Activated T-cell treated with anti-CD3 and anti-CD28 coated beads, Interleukin-2, amount 50 U/mL, for 24 hours (primary cell): ENCODE data around the gene TMEM14A.

Experiments
- DNase-seq: peaks from one replicate; pipeline ENCODE4 v3.0.0-alpha.2; 2020
- H3K27ac Mint-ChIP-seq: 2 replicates; pipeline ENCODE4 v1.8.0; 2020; ENCODE audit warnings: mild to moderate bottlenecking, mixed read lengths
- H3K27me3 Mint-ChIP-seq: 2 replicates; pipeline ENCODE4 v1.8.0; 2020; ENCODE audit warnings: mixed read lengths
- H3K36me3 Mint-ChIP-seq: 2 replicates; pipeline ENCODE4 v1.8.0; 2020; ENCODE audit warnings: low read depth, mixed read lengths
- H3K4me1 Mint-ChIP-seq: 2 replicates; pipeline ENCODE4 v1.8.0; 2020; ENCODE audit warnings: low read depth, mixed read lengths
- H3K4me3 Mint-ChIP-seq: 2 replicates; pipeline ENCODE4 v1.8.0; 2020; ENCODE audit warnings: mild to moderate bottlenecking, moderate library complexity, mixed read lengths
- H3K9me3 Mint-ChIP-seq: 2 replicates; pipeline ENCODE4 v1.8.0; 2020; ENCODE audit warnings: mixed read lengths

The TMEM14A gene

GRCh38 chr6:52726741-52727535 lies 56.0 kb downstream of the TMEM14A start:
- peaks cover 2% of the 10 kb centered on the region for H3K4me1 Mint-ChIP-seq
- H3K27ac Mint-ChIP-seq: no peak overlapping the region
- no peaks in the 10 kb centered on the region for H3K9me3 Mint-ChIP-seq
- DNase-seq: no peak
- H3K27me3 Mint-ChIP-seq: no peaks in the 10 kb centered on the region
- no peak overlapping the region for H3K4me3 Mint-ChIP-seq
- H3K36me3 Mint-ChIP-seq: no peaks in the 10 kb centered on the region

GRCh38 chr6:52727908-52728307 lies 57.0 kb downstream of the TMEM14A start:
- Mint-ChIP-seq H3K4me3 (no peak overlapping the region), H3K9me3 (no peaks in the 10 kb centered on the region), H3K27ac (no peak overlapping the region), H3K36me3 (no peaks in the 10 kb centered on the region), H3K27me3 (no peaks in the 10 kb centered on the region), H3K4me1 (peaks cover 2% of the 10 kb centered on the region)
- no peak for DNase-seq

- H3K4me3 Mint-ChIP-seq: no peak overlapping the region
- no peak for DNase-seq
- H3K4me1 Mint-ChIP-seq: peaks cover 2% of the 10 kb centered on the region
- no peaks in the 10 kb centered on the region for H3K27me3 Mint-ChIP-seq
- no peaks in the 10 kb centered on the region for H3K36me3 Mint-ChIP-seq
- H3K27ac Mint-ChIP-seq: no peak overlapping the region
- no peaks in the 10 kb centered on the region for H3K9me3 Mint-ChIP-seq
Observed at GRCh38 chr6:52728394-52728793, 57.5 kb downstream of the TMEM14A start.

GRCh38 chr6:52729576-52729975 lies 58.7 kb downstream of the TMEM14A start:
- no peaks in the 10 kb centered on the region for H3K27me3 Mint-ChIP-seq
- H3K9me3 Mint-ChIP-seq: no peaks in the 10 kb centered on the region
- H3K27ac Mint-ChIP-seq: no peak overlapping the region
- no peaks in the 10 kb centered on the region for H3K36me3 Mint-ChIP-seq
- peaks cover under 1% of the 10 kb centered on the region for H3K4me1 Mint-ChIP-seq
- H3K4me3 Mint-ChIP-seq: no peak overlapping the region
- DNase-seq: no peak

GRCh38 chr6:52731719-52732118 lies 60.8 kb downstream of the TMEM14A start:
- Mint-ChIP-seq H3K27ac (no peak overlapping the region), H3K4me1 (no peaks in the 10 kb centered on the region)
- no peak for DNase-seq

GRCh38 chr6:52733172-52733571 lies 62.3 kb downstream of the TMEM14A start:
- Mint-ChIP-seq H3K9me3 (no peaks in the 10 kb centered on the region), H3K27me3 (no peaks in the 10 kb centered on the region), H3K4me3 (no peak overlapping the region), H3K27ac (no peak overlapping the region), H3K4me1 (no peaks in the 10 kb centered on the region), H3K36me3 (no peaks in the 10 kb centered on the region)
- DNase-seq: no peak

More at GRCh38 chr6:52731719-52732118, 60.8 kb downstream of the TMEM14A start:
- Mint-ChIP-seq H3K9me3 (no peaks in the 10 kb centered on the region), H3K36me3 (no peaks in the 10 kb centered on the region), H3K27me3 (no peaks in the 10 kb centered on the region), H3K4me3 (no peak overlapping the region)

GRCh38 chr6:52734072-52734471 lies 63.2 kb downstream of the TMEM14A start:
- Mint-ChIP-seq H3K4me1 (no peaks in the 10 kb centered on the region), H3K27ac (no peak overlapping the region), H3K9me3 (no peaks in the 10 kb centered on the region), H3K4me3 (no peak overlapping the region), H3K36me3 (no peaks in the 10 kb centered on the region), H3K27me3 (no peaks in the 10 kb centered on the region)
- DNase-seq: no peak

- Mint-ChIP-seq H3K27me3 (no peaks in the 10 kb centered on the region), H3K36me3 (no peaks in the 10 kb centered on the region), H3K27ac (no peak overlapping the region), H3K9me3 (no peaks in the 10 kb centered on the region), H3K4me1 (no peaks in the 10 kb centered on the region), H3K4me3 (no peak overlapping the region)
- DNase-seq: no peak
Observed at GRCh38 chr6:52735071-52735470, 64.2 kb downstream of the TMEM14A start.

- Mint-ChIP-seq H3K4me3 (no peak overlapping the region), H3K36me3 (no peaks in the 10 kb centered on the region), H3K4me1 (no peaks in the 10 kb centered on the region), H3K27ac (no peak overlapping the region), H3K9me3 (peaks cover 5% of the 10 kb centered on the region), H3K27me3 (peaks cover 3% of the 10 kb centered on the region)
- DNase-seq: no peak
Observed at GRCh38 chr6:52736145-52736544, 65.2 kb downstream of the TMEM14A start.
